GM18909 (cell line): ENCODE measurements around the gene NRROS.

Experiments
- ATAC-seq: cut with Tn5 transposase; IDR thresholded peaks from one replicate; pipeline ENCODE4 v1.9.1; 2021; ENCODE audit warnings: mild to moderate bottlenecking; ENCODE audit not compliant: unreplicated experiment, poor library complexity

Gene NRROS

GRCh38 chr3:196645897-196646665 is 6.6 kb downstream of the NRROS start:
- no peak for ATAC-seq

GRCh38 chr3:196646666-196647216 is 7.2 kb downstream of the NRROS start:
- ATAC-seq = no peak

DNA sequence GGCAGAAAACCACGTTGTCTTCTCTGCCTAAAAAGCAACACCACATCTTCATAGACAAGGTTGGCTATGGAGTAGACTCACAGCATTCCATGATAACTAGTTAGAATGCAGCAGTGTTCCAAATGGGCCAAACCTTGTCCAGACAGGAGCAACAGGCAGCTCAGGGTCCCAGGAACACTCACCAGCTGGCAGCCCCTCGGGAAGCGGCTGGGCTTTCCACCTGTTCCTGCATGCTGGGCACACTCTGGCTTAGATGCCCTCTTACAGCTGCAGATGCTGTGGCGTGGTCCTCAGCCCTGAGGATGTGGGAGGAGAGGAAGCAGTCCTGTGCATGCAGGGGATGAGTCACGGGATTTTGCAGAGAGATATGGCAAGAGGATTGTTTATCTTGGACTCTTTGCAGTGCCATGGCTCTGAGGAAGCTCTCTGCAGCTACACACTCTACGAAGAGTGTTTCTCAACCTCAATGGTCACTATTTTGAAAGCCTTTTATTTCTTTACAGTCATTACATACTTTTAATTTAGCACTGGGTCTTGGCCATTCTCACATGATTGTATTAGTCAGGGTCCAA is 11.3 kb downstream of the NRROS start:
- no peak for ATAC-seq

GRCh38 chr3:196651819-196652218 is 12.3 kb downstream of the NRROS start:
- no peak for ATAC-seq

DNA sequence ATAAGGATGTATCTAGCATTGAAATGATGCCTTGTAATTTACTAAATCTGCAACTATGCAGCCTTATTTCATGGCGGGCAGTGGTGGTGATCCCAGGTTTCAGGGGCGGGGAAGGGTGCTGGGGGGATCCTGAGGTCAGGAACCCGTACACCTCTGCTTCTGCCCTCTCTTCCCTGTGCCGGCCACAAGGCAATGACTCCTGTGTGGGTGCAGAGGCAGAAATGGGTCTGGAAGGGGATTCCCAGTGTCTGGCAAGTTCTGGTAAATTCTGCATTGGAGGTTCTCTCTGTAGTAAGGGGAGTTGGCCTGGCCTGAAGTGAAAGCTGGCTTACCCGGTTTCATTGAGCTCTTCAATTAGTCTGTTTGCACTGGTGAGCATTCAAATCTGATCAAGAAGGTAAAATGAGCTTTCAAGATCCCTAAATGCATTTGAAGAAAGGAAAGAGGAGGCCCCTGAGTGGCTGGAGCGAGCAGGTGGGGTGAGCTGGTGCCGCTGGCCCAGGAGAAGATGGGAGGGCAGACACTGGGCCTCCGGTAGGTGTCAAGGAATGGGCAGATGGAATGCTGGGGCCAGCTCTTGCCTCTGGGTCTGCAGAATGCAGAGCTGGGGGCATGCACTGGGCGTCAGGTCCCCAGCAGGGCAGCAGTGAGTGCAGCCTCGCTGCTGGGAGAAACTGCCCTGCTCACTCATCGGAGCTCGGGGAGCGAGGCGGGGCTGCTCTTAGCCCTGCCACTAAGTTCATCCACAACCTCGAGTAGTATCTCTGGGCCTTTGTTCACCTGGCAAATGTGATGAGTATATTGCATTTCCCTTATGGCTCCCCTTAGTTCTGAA is 13.7 kb downstream of the NRROS start:
- no peak for ATAC-seq

- no peak for ATAC-seq
Observed at GRCh38 chr3:196654006-196654734, 14.7 kb downstream of the NRROS start.

DNA sequence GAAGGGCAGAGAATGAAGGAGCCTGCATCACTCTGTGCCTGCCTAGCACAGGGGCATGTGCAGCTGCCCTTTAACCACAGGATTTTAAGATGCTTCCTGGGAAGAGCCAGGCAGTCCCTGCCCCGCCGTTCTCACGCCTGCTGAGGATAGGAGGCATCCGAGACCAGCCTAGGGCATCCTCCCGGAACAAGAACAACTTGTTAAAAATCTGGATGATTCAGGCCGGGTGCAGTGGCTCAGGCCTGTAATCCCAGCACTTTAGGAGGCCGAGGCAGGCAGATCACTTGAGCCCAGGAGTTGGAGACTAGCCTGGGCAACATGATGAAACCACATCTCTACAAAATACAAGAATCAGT is 15.2 kb downstream of the NRROS start:
- ATAC-seq = no peak

DNA sequence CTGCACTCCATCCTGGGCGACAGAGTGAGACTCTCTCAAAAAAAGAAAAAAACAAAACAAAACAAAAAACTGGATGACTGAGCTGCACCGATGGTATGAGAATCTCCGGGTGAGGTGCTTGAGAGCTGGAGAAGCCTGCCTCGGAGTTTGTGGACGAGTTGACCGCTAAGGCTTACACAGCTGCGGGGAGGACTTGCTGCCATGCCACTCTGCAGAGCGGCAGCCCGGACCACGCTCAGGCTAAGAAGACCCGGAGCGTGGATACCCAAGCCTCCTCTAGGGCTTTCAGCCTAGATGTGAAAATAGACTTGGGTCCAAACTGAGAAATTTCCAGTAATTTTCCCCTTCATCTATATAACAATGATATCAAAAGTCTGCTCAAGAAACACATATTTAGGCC is 16.0 kb downstream of the NRROS start:
- ATAC-seq = no peak

DNA sequence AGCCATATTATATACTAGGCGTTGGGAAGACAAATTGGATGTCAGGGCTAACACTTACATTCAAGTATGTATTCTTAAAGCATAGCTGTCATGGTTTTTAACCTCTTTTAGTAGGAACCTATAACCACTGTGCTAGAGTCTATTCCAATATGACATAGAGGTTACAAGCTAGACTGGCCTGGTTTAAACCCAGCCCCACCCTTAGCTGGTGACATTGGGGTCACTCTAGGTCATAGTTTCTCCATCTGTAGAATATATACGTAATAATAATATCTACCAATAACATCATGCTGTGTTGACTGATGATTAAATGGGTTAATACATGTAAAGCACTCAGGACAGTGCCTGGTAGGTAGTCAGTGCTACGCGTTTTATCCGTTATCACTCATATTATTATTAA is 16.7 kb downstream of the NRROS start:
- ATAC-seq = no peak

DNA sequence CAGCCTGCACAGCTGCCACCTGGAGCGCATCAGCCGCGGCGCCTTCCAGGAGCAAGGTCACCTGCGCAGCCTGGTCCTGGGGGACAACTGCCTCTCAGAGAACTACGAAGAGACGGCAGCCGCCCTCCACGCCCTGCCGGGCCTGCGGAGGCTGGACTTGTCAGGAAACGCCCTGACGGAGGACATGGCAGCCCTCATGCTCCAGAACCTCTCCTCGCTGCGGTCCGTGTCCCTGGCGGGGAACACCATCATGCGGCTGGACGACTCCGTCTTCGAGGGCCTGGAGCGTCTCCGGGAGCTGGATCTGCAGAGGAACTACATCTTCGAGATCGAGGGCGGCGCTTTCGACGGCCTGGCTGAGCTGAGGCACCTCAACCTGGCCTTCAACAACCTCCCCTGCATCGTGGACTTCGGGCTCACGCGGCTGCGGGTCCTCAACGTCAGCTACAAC is 20.4 kb downstream of the NRROS start:
- no peak for ATAC-seq

- no peak for ATAC-seq
Observed at GRCh38 chr3:196660381-196661166, 21.1 kb downstream of the NRROS start.

GRCh38 chr3:196661400-196661799 is 21.9 kb downstream of the NRROS start:
- ATAC-seq = no peak

DNA sequence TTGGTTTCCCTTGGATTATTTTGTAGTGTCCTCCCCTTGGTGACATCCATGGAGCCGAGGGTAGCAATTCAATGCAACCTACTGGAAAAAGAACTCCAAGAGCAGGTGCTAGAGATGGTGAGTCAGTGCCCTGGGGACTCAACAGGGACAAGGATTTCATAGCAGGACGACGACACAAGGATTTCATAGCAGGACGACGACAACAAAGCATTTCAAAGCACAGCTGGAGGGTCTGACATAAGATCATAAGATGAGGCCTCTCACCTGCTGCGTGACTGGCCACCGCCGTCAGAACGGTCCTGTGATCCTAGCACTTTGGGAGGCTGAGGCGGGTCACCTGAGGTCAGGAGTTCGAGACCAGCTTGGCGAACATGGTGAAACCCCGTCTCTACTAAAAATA is 22.5 kb downstream of the NRROS start:
- ATAC-seq = no peak

DNA sequence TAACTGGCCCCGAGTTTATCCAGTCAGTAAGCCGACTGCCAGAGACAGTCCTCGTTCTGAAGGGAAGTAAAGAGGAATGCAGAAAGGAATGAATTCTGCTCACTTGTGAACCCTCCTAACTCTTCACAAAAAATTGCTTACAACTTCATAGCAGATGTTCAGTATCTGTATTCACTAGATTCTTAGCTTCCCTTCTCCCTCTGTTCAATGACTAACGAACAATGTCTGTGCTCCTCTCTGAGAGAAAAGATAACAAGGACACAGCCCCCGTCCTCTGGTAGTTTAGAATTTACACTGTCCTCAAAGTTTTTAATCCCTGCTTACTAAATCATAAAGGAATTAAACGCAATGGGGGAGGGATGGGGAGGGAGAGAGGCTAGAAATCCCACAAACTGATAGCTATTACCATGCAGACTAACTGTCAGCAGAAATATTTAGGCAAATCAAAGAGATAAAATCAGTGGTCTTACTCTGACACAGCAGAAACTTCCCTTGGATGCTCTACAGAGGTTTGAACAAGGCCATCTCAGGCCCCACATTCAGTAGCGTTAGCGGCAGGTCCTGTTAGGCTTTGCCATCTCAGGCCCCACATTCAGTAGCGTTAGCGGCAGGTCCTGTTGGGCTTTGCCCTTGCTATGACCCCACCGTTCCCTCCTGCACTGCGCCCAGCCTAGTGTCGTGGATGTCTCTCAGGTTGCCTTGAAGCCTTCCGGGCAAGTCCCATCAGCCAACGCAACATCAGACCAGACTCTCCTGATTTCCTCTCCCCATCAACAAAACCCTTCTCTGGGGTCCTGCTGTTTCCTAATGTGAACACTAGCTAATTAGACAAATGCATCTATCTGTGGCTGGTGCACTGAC is 23.4 kb downstream of the NRROS start:
- ATAC-seq = no peak

- no peak for ATAC-seq
Observed at GRCh38 chr3:196666001-196666867, 26.7 kb downstream of the NRROS start.

DNA sequence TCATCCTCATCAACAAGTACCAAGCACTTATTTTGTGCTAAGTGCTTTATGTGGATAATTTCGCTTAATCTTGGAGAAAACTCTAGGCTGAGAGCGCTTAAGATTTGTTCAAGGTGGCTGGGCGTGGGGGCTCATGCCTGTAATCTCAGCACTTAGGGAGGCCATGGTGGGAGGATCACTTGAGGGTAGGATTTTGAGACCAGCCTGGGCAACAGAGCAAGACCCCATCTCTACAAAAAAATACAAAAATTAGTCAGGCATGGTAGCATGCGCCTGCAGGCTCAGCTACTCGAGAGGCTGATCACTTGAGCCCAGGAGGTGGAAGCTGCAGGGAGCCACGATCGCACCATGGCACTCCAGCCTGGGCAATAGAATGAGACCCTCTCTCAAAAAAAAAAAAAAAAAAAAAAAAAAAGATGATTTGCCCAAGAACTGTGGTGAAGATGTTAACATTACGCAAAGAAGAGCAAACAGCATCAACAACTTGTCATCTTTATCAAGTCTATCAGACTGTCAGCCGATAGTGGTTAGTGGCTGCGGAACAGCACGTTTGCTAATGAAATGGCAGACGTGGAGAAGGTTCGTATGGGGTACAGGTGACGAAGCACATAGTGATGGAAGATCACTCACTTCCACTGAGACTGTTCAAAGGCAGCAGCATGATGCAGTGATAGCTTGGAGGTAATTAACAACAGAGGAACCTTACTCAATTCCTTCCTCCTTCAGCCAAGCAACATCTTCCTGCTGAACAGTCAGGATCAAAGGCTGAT is 27.7 kb downstream of the NRROS start:
- no peak for ATAC-seq

DNA sequence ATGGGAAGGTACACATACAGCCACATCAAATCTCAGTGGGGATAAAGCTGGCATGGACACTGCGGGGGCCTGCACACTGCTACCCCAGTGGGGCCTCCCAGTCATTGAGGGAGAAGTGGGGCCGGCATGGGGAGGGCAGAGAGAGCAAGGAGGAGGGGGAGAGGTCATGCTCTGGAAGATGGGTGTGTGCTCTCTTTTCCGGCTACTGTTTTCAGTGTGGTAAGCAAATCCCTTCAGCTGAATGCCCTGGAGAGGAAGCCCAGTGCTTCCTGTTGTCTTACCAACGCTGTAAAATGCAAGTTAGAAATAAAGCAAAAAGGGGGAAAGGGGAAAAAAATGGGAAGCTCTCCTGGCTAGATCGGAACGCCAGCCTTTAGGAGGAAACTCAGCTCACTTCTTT is 30.8 kb downstream of the NRROS start:
- ATAC-seq = no peak
